ENCODE results near the gene RNF41. TPM values are rescaled to one million over a fixed set of nuclear protein-coding genes. Genes with fewer than 3 reads are reported as not detected.

Gene RNF41
- total RNA-seq, 1 donor from 2014 or later = 121 TPM

- no peak for DNase-seq (ENCODE audit: low read depth)
Measured at GRCh38 chr12:56213878-56214277, 7.8 kb downstream of the RNF41 start.

- DNase-seq (ENCODE audit: low read depth) = no peak
Measured at GRCh38 chr12:56212361-56212760, 9.4 kb downstream of the RNF41 start.

- no peak for DNase-seq (ENCODE audit: low read depth)
Measured at GRCh38 chr12:56208006-56208405, 13.7 kb downstream of the RNF41 start.

- DNase-seq (ENCODE audit: low read depth) = peak; percentile 46
Measured at GRCh38 chr12:56206452-56207166, 15.1 kb downstream of the RNF41 start.

GRCh38 chr12:56205445-56205844, 16.3 kb downstream of the RNF41 start:
- DNase-seq (ENCODE audit: low read depth) = no peak

GRCh38 chr12:56204275-56204674, 17.4 kb downstream of the RNF41 start:
- no peak for DNase-seq (ENCODE audit: low read depth)

- no peak for DNase-seq (ENCODE audit: low read depth)
Measured at GRCh38 chr12:56202838-56203237, 18.9 kb downstream of the RNF41 start.

- DNase-seq (ENCODE audit: low read depth) = no peak
Measured at GRCh38 chr12:56202366-56202765, 19.4 kb downstream of the RNF41 start.

GRCh38 chr12:56198836-56199235, 22.9 kb downstream of the RNF41 start:
- no peak for DNase-seq (ENCODE audit: low read depth)

GRCh38 chr12:56197921-56198635, 23.6 kb downstream of the RNF41 start:
- no peak for DNase-seq (ENCODE audit: low read depth)

- DNase-seq (ENCODE audit: low read depth) = peak; percentile 42
Measured at GRCh38 chr12:56196818-56197550, 24.7 kb downstream of the RNF41 start.

- DNase-seq (ENCODE audit: low read depth) = peak; percentile 91
Measured at GRCh38 chr12:56193025-56193578, 28.6 kb downstream of the RNF41 start.

- DNase-seq (ENCODE audit: low read depth) = no peak
Measured at GRCh38 chr12:56192582-56192981, 29.1 kb downstream of the RNF41 start.

GRCh38 chr12:56190695-56191155, 31.0 kb downstream of the RNF41 start:
- no peak for DNase-seq (ENCODE audit: low read depth)

GRCh38 chr12:56189918-56190694, 31.6 kb downstream of the RNF41 start:
- DNase-seq (ENCODE audit: low read depth) = peak; percentile 86

- DNase-seq (ENCODE audit: low read depth) = peak; percentile 90
Measured at GRCh38 chr12:56189099-56189917, 32.4 kb downstream of the RNF41 start, which contains the start of gene SMARCC2. SMARCC2 (minus strand) TSS chr12:56189483; CDS start chr12:56189461, 22 bp downstream.

GRCh38 chr12:56188778-56189098, 33.0 kb downstream of the RNF41 start:
- no peak for DNase-seq (ENCODE audit: low read depth)

- DNase-seq (ENCODE audit: low read depth) = no peak
Measured at GRCh38 chr12:56188131-56188777, 33.5 kb downstream of the RNF41 start.

- no peak for DNase-seq (ENCODE audit: low read depth)
Measured at GRCh38 chr12:56186957-56187356, 34.8 kb downstream of the RNF41 start.
